Measurements from ENCODE around the gene PRIMA1.

- no peak for TF ChIP-seq CTCF (IDR thresholded peaks at IDR 0.05)
- no peak for TF ChIP-seq EP300 (IDR thresholded peaks at IDR 0.05)
These were observed 4.1 kb upstream of the PRIMA1 start for GRCh38 chr14:93792391-93792790.
